ENCODE data around the gene MRTFA.

Gene MRTFA

GRCh38 chr22:40407021-40407761 lies 229.3 kb downstream of the MRTFA start:
- no peak overlapping the region for H3K4me3 ChIP-seq (ENCODE audit: control insufficient read depth, low read depth, low read length)
- no peak for DNase-seq (ENCODE audit: low read depth)
- TF ChIP-seq, protein P1, sequence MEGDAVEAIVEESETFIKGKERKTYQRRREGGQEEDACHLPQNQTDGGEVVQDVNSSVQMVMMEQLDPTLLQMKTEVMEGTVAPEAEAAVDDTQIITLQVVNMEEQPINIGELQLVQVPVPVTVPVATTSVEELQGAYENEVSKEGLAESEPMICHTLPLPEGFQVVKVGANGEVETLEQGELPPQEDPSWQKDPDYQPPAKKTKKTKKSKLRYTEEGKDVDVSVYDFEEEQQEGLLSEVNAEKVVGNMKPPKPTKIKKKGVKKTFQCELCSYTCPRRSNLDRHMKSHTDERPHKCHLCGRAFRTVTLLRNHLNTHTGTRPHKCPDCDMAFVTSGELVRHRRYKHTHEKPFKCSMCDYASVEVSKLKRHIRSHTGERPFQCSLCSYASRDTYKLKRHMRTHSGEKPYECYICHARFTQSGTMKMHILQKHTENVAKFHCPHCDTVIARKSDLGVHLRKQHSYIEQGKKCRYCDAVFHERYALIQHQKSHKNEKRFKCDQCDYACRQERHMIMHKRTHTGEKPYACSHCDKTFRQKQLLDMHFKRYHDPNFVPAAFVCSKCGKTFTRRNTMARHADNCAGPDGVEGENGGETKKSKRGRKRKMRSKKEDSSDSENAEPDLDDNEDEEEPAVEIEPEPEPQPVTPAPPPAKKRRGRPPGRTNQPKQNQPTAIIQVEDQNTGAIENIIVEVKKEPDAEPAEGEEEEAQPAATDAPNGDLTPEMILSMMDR (IDR thresholded peaks at IDR 0.05; ENCODE audit: control insufficient read depth, insufficient read depth, low read depth, low read length, missing control alignments) = no peak

- DNase-seq (ENCODE audit: low read depth) = no peak
Measured at GRCh38 chr22:40406063-40406890, 230.2 kb downstream of the MRTFA start.

DNA sequence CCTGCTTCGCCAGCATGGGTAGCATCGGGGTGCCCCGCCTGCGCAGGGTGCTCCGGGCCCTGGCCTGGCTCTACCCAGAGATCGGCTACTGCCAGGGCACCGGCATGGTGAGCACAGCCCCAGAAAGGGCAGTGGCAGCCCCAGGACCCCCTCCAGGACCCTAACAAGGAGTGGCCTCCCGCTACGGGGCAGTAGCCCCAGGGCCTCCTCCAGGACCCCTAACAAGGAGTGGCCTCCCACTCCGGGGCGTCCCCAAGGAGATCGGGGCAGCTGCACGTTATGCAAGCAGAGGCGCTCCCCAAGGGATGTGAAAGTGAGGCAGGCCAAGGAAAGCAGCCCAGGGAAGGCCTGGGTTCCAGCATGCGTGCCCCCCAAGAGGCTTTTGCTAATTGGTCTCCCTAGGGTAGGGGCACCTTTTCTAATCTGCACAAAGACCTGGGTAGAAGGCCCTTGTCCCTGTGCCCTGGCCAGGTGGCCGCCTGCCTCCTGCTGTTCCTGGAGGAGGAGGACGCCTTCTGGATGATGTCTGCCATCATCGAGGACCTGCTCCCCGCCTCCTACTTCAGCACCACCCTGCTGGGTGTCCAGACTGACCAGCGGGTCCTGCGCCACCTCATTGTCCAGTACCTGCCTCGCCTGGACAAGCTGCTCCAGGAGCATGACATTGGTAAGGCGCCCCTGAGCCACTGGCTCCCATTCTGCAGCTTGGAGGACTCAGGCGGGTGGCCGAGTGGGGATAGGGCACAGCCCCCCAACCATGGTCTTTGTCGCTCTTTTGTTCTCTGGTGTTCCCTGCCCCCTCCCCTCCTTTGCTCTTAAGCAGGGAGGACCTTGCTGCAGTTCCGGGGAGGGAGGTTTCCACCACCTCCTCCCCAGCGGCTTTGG lies 231.1 kb downstream of the MRTFA start:
- TF ChIP-seq, protein P1 (IDR thresholded peaks at IDR 0.05; ENCODE audit: control insufficient read depth, insufficient read depth, low read depth, low read length, missing control alignments) = no peak
- no peak overlapping the region for H3K4me3 ChIP-seq (ENCODE audit: control insufficient read depth, low read depth, low read length)
- no peak for DNase-seq (ENCODE audit: low read depth)

More at GRCh38 chr22:40406063-40406890, 230.2 kb downstream of the MRTFA start:
- no peak overlapping the region for H3K4me3 ChIP-seq (ENCODE audit: control insufficient read depth, low read depth, low read length)
- TF ChIP-seq, protein P1 (IDR thresholded peaks at IDR 0.05; ENCODE audit: control insufficient read depth, insufficient read depth, low read depth, low read length, missing control alignments) = no peak

- no peak overlapping the region for H3K4me3 ChIP-seq (ENCODE audit: control insufficient read depth, low read depth, low read length)
- TF ChIP-seq, protein P1 (IDR thresholded peaks at IDR 0.05; ENCODE audit: control insufficient read depth, insufficient read depth, low read depth, low read length, missing control alignments) = no peak
- DNase-seq (ENCODE audit: low read depth) = no peak
Measured at GRCh38 chr22:40404251-40405177, 232.0 kb downstream of the MRTFA start.

DNA sequence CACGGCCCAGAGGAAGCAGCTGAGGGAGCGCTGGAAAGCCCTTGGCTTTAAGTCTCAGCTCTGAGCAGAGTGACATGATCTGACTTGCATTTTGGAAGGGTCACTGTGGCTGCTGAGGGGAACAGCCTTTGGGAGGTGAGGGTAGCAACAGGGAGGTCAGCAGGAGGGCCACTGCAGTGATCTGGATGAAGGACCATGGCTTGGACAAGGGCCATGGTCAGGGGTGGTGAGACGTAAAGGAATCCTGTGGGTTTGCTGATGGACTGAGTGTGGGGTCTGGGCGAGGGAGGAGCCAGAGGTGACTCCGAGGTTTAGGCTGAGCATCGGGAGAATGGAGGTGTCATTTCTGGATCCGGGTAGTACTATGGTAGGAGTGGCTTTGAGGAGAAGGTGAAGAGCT lies 232.9 kb downstream of the MRTFA start:
- H3K4me3 ChIP-seq (ENCODE audit: control insufficient read depth, low read depth, low read length) = no peak overlapping the region
- no peak for DNase-seq (ENCODE audit: low read depth)
- TF ChIP-seq, protein P1 (IDR thresholded peaks at IDR 0.05; ENCODE audit: control insufficient read depth, insufficient read depth, low read depth, low read length, missing control alignments) = no peak
